HepG2 (cell line): Measurements from ENCODE around the gene AQP10. TPM values are rescaled to one million over a fixed set of nuclear protein-coding genes. Genes with fewer than 3 reads are reported as not detected.
"Not testable (repeated sequence)": the region's sequence is repeated elsewhere in the genome, so short reads cannot be mapped to it uniquely, and the experiment has no call there.

Source experiments
- ATAC-seq: fragments of 200-7000 bp; cut with Tn5 transposase; 3 replicates; pipeline ENCODE4 v1.9.1; 2020; ENCODE audit warnings: mild to moderate bottlenecking, moderate library complexity
- BruUV-seq: library from RNA; stranded (reverse); fragments of 400-500 nt; replicated peaks from 2 replicates; lab custom pipeline; 2021; lab: Mats Ljungman, UMichigan
- CTCF ChIA-PET: fragments of 300-600 bp; formaldehyde crosslinking; extraction: SDS; loops from one replicate; lab custom pipeline; 2021; ENCODE audit warnings: low total read pairs, inconsistent platforms, low intra/inter-chr PET ratio; lab: Yijun Ruan, JAX
- POLR2A ChIA-PET: fragments of 350-600 bp; sonication (Branson Sonifier 250); formaldehyde crosslinking; loops from one replicate; lab custom pipeline; 2020; ENCODE audit warnings: antibody characterized with exemption, inconsistent platforms; lab: Yijun Ruan, JAX
- DNase-seq: peaks from one replicate; pipeline ENCODE4 v3.0.0-alpha.2; 2015; ENCODE audit warnings: low spot score
- FAIRE-seq: peaks from 3 replicates; lab custom pipeline; 2011; peaks lifted over from hg19 to GRCh38; lab: Jason Lieb, UNC
- H2AFZ ChIP-seq: one replicate; pipeline ENCODE4 v1.6.1; 2011; ENCODE audit warnings: low read length, inconsistent platforms
- H3K27ac ChIP-seq: fragments of 300-600 bp; 3 replicates; pipeline ENCODE4 v1.8.0; 2011; ENCODE audit warnings: mixed run types, mild to moderate bottlenecking, mixed read lengths, low read length, inconsistent platforms; ENCODE audit not compliant: insufficient read depth; ENCODE audit errors: extremely low read length
- H3K27me3 ChIP-seq, 2 experiments: fragments of 200-600 bp in 1 of 2; 2 replicates in 1 of 2; 3 replicates in 1 of 2; pipeline versions ENCODE4 v1.6.0 to v1.8.0; 2011; ENCODE audit warnings: low read length in 2 of 2, mild to moderate bottlenecking in 2 of 2, moderate library complexity in 2 of 2, inconsistent platforms in 1 of 2; ENCODE audit not compliant: insufficient read depth in 2 of 2, control insufficient read depth in 1 of 2
- H3K36me3 ChIP-seq, 2 experiments: fragments of 200-600 bp in 1 of 2; replicated peaks in 1 of 2; 2 replicates in 1 of 2; 3 replicates in 1 of 2; pipeline versions ENCODE4 v1.5.1 to v1.8.0; 2011; ENCODE audit warnings: low read length in 2 of 2, inconsistent platforms in 1 of 2; ENCODE audit not compliant: insufficient read depth in 2 of 2, control insufficient read depth in 1 of 2
- H3K4me1 ChIP-seq: 2 replicates; pipeline ENCODE4 v1.5.1; 2012; ENCODE audit warnings: low read length, inconsistent platforms; ENCODE audit not compliant: insufficient read depth
- H3K4me2 ChIP-seq: 2 replicates; pipeline ENCODE4 v1.6.0; 2011; ENCODE audit warnings: low read depth, low read length, inconsistent platforms
- H3K4me3 ChIP-seq, 3 experiments: fragments of 200-600 bp in 1 of 3; sonication (generic), shearing (Covaris generic) in 1 of 3; replicated peaks in 1 of 3; 2 replicates each; pipeline ENCODE4 v1.5.1; 2011 to 2016; ENCODE audit warnings: low read length in 3 of 3, inconsistent platforms in 2 of 3, low read depth in 2 of 3, mild to moderate bottlenecking in 2 of 3, control low read depth in 1 of 3, mixed read lengths in 1 of 3; ENCODE audit not compliant: insufficient read depth in 1 of 3
- H3K79me2 ChIP-seq: one replicate; pipeline ENCODE4 v1.6.1; 2011; ENCODE audit warnings: low read length, inconsistent platforms; ENCODE audit not compliant: insufficient read depth
- H3K9ac ChIP-seq: 2 replicates; pipeline ENCODE4 v1.6.0; 2011; ENCODE audit warnings: mild to moderate bottlenecking, low read depth, low read length, inconsistent platforms; ENCODE audit not compliant: insufficient read depth
- H3K9me3 ChIP-seq: 2 replicates; pipeline ENCODE4 v1.5.1; 2012; ENCODE audit warnings: mild to moderate bottlenecking, low read length
- H4K20me1 ChIP-seq: 2 replicates; pipeline ENCODE4 v1.6.0; 2011; ENCODE audit warnings: inconsistent platforms, mild to moderate bottlenecking, low read length, moderate library complexity; ENCODE audit not compliant: insufficient read depth
- BCLAF1 ChIP-seq: fragments of 450-650 bp; IDR thresholded peaks from 2 replicates; pipeline ENCODE4 v1.6.1; 2017; ENCODE audit warnings: mild to moderate bottlenecking
- BHLHE40 ChIP-seq: IDR thresholded peaks from 2 replicates; pipeline ENCODE4 v1.6.1; 2011; ENCODE audit warnings: low read length, improper control_type of control experiment
- CEBPB ChIP-seq: IDR thresholded peaks from 2 replicates; pipeline ENCODE4 v1.6.1; 2011; ENCODE audit warnings: low read depth, low read length, improper control_type of control experiment, borderline replicate concordance
- GZF1 ChIP-seq: sonication (generic); formaldehyde crosslinking; IDR thresholded peaks from 2 replicates; pipeline ENCODE4 v1.5.1; 2020; ENCODE audit warnings: mild to moderate bottlenecking, missing genetic modification reagents
- KAT7 ChIP-seq: IDR thresholded peaks from 2 replicates; pipeline ENCODE4 v1.6.1; 2018; ENCODE audit warnings: borderline replicate concordance, missing compliant biosample characterization
- KLF13 ChIP-seq: sonication (generic); formaldehyde crosslinking; IDR thresholded peaks from 2 replicates; pipeline ENCODE4 v1.4.0; 2020; ENCODE audit warnings: mild to moderate bottlenecking, missing genetic modification reagents
- NRL ChIP-seq: sonication (generic); formaldehyde crosslinking; IDR thresholded peaks from 2 replicates; pipeline ENCODE4 v1.5.0; 2020; ENCODE audit warnings: missing genetic modification reagents, mild to moderate bottlenecking, moderate library complexity, borderline replicate concordance
- PHB2 ChIP-seq: fragments of 450-650 bp; IDR thresholded peaks from 2 replicates; pipeline ENCODE4 v1.6.1; 2018; ENCODE audit not compliant: partially characterized antibody
- RAD51 ChIP-seq: fragments of 450-650 bp; IDR thresholded peaks from 2 replicates; pipeline ENCODE4 v1.6.1; 2016; ENCODE audit warnings: borderline replicate concordance
- RNF2 ChIP-seq: fragments of 450-650 bp; conservative IDR thresholded peaks from 2 replicates; pipeline ENCODE4 v1.6.1; 2016; ENCODE audit warnings: low read depth
- RXRB ChIP-seq: IDR thresholded peaks from 2 replicates; pipeline ENCODE4 v1.6.1; 2016; ENCODE audit warnings: borderline replicate concordance, missing genetic modification reagents, missing compliant biosample characterization
- TOPORS ChIP-seq: sonication (generic); formaldehyde crosslinking; IDR thresholded peaks from 2 replicates; pipeline ENCODE4 v1.8.0; 2023; ENCODE audit warnings: mild to moderate bottlenecking, missing genetic modification reagents
- ZBTB8A ChIP-seq: sonication (generic); formaldehyde crosslinking; IDR thresholded peaks from 2 replicates; pipeline ENCODE4 v1.4.0; 2020; ENCODE audit warnings: mild to moderate bottlenecking, low read depth, missing genetic modification reagents, borderline replicate concordance
- ZNF121 ChIP-seq: sonication (generic); formaldehyde crosslinking; IDR thresholded peaks from 2 replicates; pipeline ENCODE4 v1.5.0; 2020; ENCODE audit warnings: mild to moderate bottlenecking, missing genetic modification reagents
- ZNF432 ChIP-seq: sonication (generic); formaldehyde crosslinking; IDR thresholded peaks from 2 replicates; pipeline ENCODE4 v1.5.0; 2020; ENCODE audit warnings: missing genetic modification reagents, mild to moderate bottlenecking, borderline replicate concordance
- ZNF501 ChIP-seq: sonication (generic); formaldehyde crosslinking; IDR thresholded peaks from 2 replicates; pipeline ENCODE4 v1.5.1; 2020; ENCODE audit warnings: mild to moderate bottlenecking, moderate library complexity, missing genetic modification reagents
- ZNF891 ChIP-seq: sonication (generic); formaldehyde crosslinking; IDR thresholded peaks from 2 replicates; pipeline ENCODE4 v1.5.0; 2020; ENCODE audit warnings: mild to moderate bottlenecking, missing genetic modification reagents
- WGBS: methylation state at CpG from one replicate; pipeline ENCODE4 v1.1.6; 2017; ENCODE audit warnings: low lambda C conversion rate; 5-methylcytosine and 5-hydroxymethylcytosine counted together
- in situ Hi-C: cut with HindIII; loops from 2 replicates; pipeline ENCODE4 v1.10.0; 2017; ENCODE audit warnings: low pct_unique_long_range_greater_than_20kb; ENCODE audit not compliant: extremely low pct_ligation_motif_present
- intact Hi-C: fragments of 100-400 bp; cut with micrococcal nuclease; formaldehyde crosslinking; loops from one replicate; pipeline ENCODE4 v1.10.0; 2022; ENCODE audit not compliant: unreplicated experiment
- polyA plus RNA-seq, 8 experiments: library from polyadenylated mRNA; depleted of rRNA in 3 of 8; stranded (reverse) in 7 of 8; unstranded in 1 of 8; fragments of >200 nt; fragmentation: Illumina TruSeq in 4 of 8; extraction: Trizol in 4 of 8; gene quantifications; 2 replicates each; pipeline versions ENCODE4 v1.2.1 to v1.2.3, GENCODE V29; 2011 to 2016; ENCODE audit warnings: low read depth in 4 of 8, missing spikeins in 1 of 8, mixed read lengths in 1 of 8; ENCODE audit not compliant: insufficient read depth in 1 of 8
- total RNA-seq, 5 experiments: library from RNA; depleted of rRNA; stranded (reverse); fragments of >200 nt; fragmentation: Illumina TruSeq; extraction: Trizol; gene quantifications; 2 replicates each; pipeline ENCODE4 v1.2.3, GENCODE V29; 2016; ENCODE audit warnings: low read depth in 1 of 5

Gene AQP10
- total and polyA plus RNA-seq, 2 of the 13 experiments (the other 11 are each of a cell fraction or from before 2014, with no cell fraction given) = 0.30 TPM; not detected in 1

GRCh38 chr1:154316704-154317103 is 4.2 kb upstream of the AQP10 start (continued):
- TF ChIP-seq BCLAF1 = no peak
- no peak for TF ChIP-seq ZNF432 (CRISPR knock-in tag)
- no peak for TF ChIP-seq TOPORS (CRISPR knock-in tag)

- DNase-seq (no peak), ATAC-seq (no peak), FAIRE-seq (no peak)
- H3K79me2 ChIP-seq = no peaks in the 10 kb centered on the region
- no peak overlapping the region for H3K9ac ChIP-seq
- WGBS = 35% methylated on average over 4 of the region's 4 CpGs
- H3K27me3 ChIP-seq = peaks cover 3 to 7% of the 10 kb centered on the region in 2 experiments; a peak in 2 of 5 replicates
- H2AFZ ChIP-seq = no peak overlapping the region
- H4K20me1 ChIP-seq = no peaks in the 10 kb centered on the region
- ChIA-PET POLR2A (no interaction called here), CTCF (no interaction called here)
- BruUV-seq = no TSS peak
- H3K4me1 ChIP-seq = peaks cover 19% of the 10 kb centered on the region
- no peak overlapping the region for H3K4me2 ChIP-seq
- no peaks in the 10 kb centered on the region for H3K36me3 ChIP-seq
- in situ Hi-C loops = no loop called here
- no peak overlapping the region for H3K27ac ChIP-seq
- intact Hi-C loops = no loop called here
- no peak for TF ChIP-seq ZBTB8A (CRISPR knock-in tag)
- TF ChIP-seq RAD51 = no peak
- no peak for TF ChIP-seq ZNF891 (CRISPR knock-in tag)
- TF ChIP-seq RNF2 = no peak
- TF ChIP-seq ZNF501 (CRISPR knock-in tag) = no peak
- no peak for TF ChIP-seq GZF1 (CRISPR knock-in tag)
- no peak for TF ChIP-seq KLF13 (CRISPR knock-in tag)
- no peak for TF ChIP-seq ZNF121 (CRISPR knock-in tag)
- no peak for TF ChIP-seq KAT7 (CRISPR knock-in tag)
- TF ChIP-seq PHB2 = no peak
- no peak for TF ChIP-seq BHLHE40
- TF ChIP-seq RXRB (CRISPR knock-in tag) = no peak
- no peak for TF ChIP-seq NRL
- TF ChIP-seq CEBPB = no peak
- H3K9me3 ChIP-seq = no peaks in the 10 kb centered on the region
- H3K4me3 ChIP-seq = no peak overlapping the region
These were observed 2.5 kb upstream of the AQP10 start for GRCh38 chr1:154318386-154318785.

GRCh38 chr1:154321609-154321934 is 679 bp downstream of the AQP10 start:
- H2AFZ ChIP-seq, CTCF ChIA-PET, H3K4me3 ChIP-seq, ATAC-seq, DNase-seq, H3K79me2 ChIP-seq, FAIRE-seq, H3K4me2 ChIP-seq, H3K36me3 ChIP-seq, H3K9me3 ChIP-seq, H3K27me3 ChIP-seq, intact Hi-C loops, H3K9ac ChIP-seq, H4K20me1 ChIP-seq, in situ Hi-C loops, H3K27ac ChIP-seq, BruUV-seq, POLR2A ChIA-PET: not testable (repeated sequence)
- H3K4me1 ChIP-seq = peaks cover 23% of the 10 kb centered on the region
